H9 (cell line): Measurements from ENCODE around the gene ITK. TPM values are rescaled to one million over a fixed set of nuclear protein-coding genes. Genes with fewer than 3 reads are reported as not detected.

Experiments used
- DNase-seq: peaks from one replicate; pipeline ENCODE4 v3.0.0-alpha.2; 2017
- H2AFZ ChIP-seq: one replicate; pipeline ENCODE4 v1.6.1; 2013; ENCODE audit warnings: mild to moderate bottlenecking, low read length, control low read depth, moderate library complexity
- H2AK5ac ChIP-seq: 2 replicates; pipeline ENCODE4 v1.6.1; 2013; ENCODE audit warnings: low read length, control low read depth, mixed read lengths; ENCODE audit not compliant: insufficient read length
- H2BK120ac ChIP-seq: one replicate; pipeline ENCODE4 v1.6.1; 2013; ENCODE audit warnings: low read depth, mild to moderate bottlenecking, low read length, control low read depth, inconsistent platforms; ENCODE audit not compliant: poor library complexity, severe bottlenecking
- H2BK12ac ChIP-seq: 2 replicates; pipeline ENCODE4 v1.6.1; 2013; ENCODE audit warnings: low read length, control low read depth, mixed read lengths, low read depth; ENCODE audit not compliant: insufficient read length
- H2BK15ac ChIP-seq: 2 replicates; pipeline ENCODE4 v1.6.1; 2013; ENCODE audit warnings: low read depth, low read length, control low read depth
- H2BK20ac ChIP-seq: one replicate; pipeline ENCODE4 v1.6.1; 2013; ENCODE audit warnings: low read depth, mild to moderate bottlenecking, low read length, control low read depth, inconsistent platforms; ENCODE audit not compliant: poor library complexity, severe bottlenecking
- H2BK5ac ChIP-seq: 2 replicates; pipeline ENCODE4 v1.6.1; 2013; ENCODE audit warnings: low read length, control low read depth, mixed read lengths; ENCODE audit not compliant: insufficient read length
- H3K14ac ChIP-seq: 2 replicates; pipeline ENCODE4 v1.6.1; 2013; ENCODE audit warnings: low read length, control low read depth; ENCODE audit not compliant: insufficient read depth
- H3K18ac ChIP-seq: 2 replicates; pipeline ENCODE4 v1.6.1; 2013; ENCODE audit warnings: low read depth, mild to moderate bottlenecking, mixed read lengths, low read length, control low read depth; ENCODE audit not compliant: insufficient read length
- H3K23ac ChIP-seq: 2 replicates; pipeline ENCODE4 v1.6.1; 2013; ENCODE audit warnings: low read length, control low read depth, mixed read lengths, low read depth; ENCODE audit not compliant: insufficient read length
- H3K23me2 ChIP-seq: 2 replicates; pipeline ENCODE4 v1.6.1; 2013; ENCODE audit warnings: low read depth, mild to moderate bottlenecking, mixed read lengths, low read length, control low read depth; ENCODE audit not compliant: insufficient read length, poor library complexity, severe bottlenecking
- H3K27ac ChIP-seq: 2 replicates; pipeline ENCODE4 v1.5.1; 2013; ENCODE audit warnings: low read length, control low read depth, mixed read lengths, low read depth; ENCODE audit not compliant: insufficient read length
- H3K27me3 ChIP-seq: 2 replicates; pipeline ENCODE4 v1.6.1; 2013; ENCODE audit warnings: low read length, control low read depth, inconsistent platforms; ENCODE audit not compliant: insufficient read depth
- H3K4ac ChIP-seq: 2 replicates; pipeline ENCODE4 v1.6.1; 2013; ENCODE audit warnings: low read depth, mild to moderate bottlenecking, control low read depth, inconsistent platforms, low read length, moderate library complexity
- H3K4me1 ChIP-seq: 2 replicates; pipeline ENCODE4 v1.6.1; 2013; ENCODE audit warnings: low read length, control low read depth, inconsistent platforms; ENCODE audit not compliant: insufficient read depth
- H3K4me2 ChIP-seq: 2 replicates; pipeline ENCODE4 v1.6.1; 2013; ENCODE audit warnings: low read length, control low read depth, mixed read lengths; ENCODE audit not compliant: insufficient read length, insufficient read depth
- H3K56ac ChIP-seq: 2 replicates; pipeline ENCODE4 v1.6.1; 2013; ENCODE audit warnings: low read depth, mild to moderate bottlenecking, mixed read lengths, low read length, control low read depth; ENCODE audit not compliant: insufficient read length
- H3K79me1 ChIP-seq: 2 replicates; pipeline ENCODE4 v1.6.1; 2013; ENCODE audit warnings: low read depth, mild to moderate bottlenecking, moderate library complexity, low read length, control low read depth, inconsistent platforms; ENCODE audit not compliant: insufficient read depth, poor library complexity, severe bottlenecking
- H3K79me2 ChIP-seq: 2 replicates; pipeline ENCODE4 v1.6.1; 2013; ENCODE audit warnings: low read length, control low read depth, inconsistent platforms; ENCODE audit not compliant: insufficient read depth
- H3K9ac ChIP-seq: 2 replicates; pipeline ENCODE4 v1.6.1; 2013; ENCODE audit warnings: low read length, control low read depth, mixed read lengths; ENCODE audit not compliant: insufficient read length; ENCODE audit errors: extremely low read depth
- H3K9me3 ChIP-seq: one replicate; pipeline ENCODE4 v1.6.1; 2013; ENCODE audit warnings: low read depth, low read length, inconsistent platforms; ENCODE audit not compliant: control insufficient read depth
- H3T11ph ChIP-seq: one replicate; pipeline ENCODE4 v1.6.1; 2013; ENCODE audit warnings: mild to moderate bottlenecking, low read length, control low read depth, inconsistent platforms
- H4K20me1 ChIP-seq: one replicate; pipeline ENCODE4 v1.6.1; 2013; ENCODE audit not compliant: control insufficient read depth, insufficient read length, insufficient read depth
- H4K5ac ChIP-seq: 2 replicates; pipeline ENCODE4 v1.6.1; 2013; ENCODE audit warnings: low read depth, mild to moderate bottlenecking, mixed read lengths, low read length, control low read depth; ENCODE audit not compliant: insufficient read length
- H4K8ac ChIP-seq: replicated peaks from 2 replicates; pipeline ENCODE4 v1.6.1; 2013; ENCODE audit warnings: low read length, control low read depth, mixed read lengths, low read depth; ENCODE audit not compliant: insufficient read length
- H4K91ac ChIP-seq: 2 replicates; pipeline ENCODE4 v1.6.1; 2013; ENCODE audit warnings: low read depth, mild to moderate bottlenecking, moderate library complexity, mixed read lengths, low read length, control low read depth; ENCODE audit not compliant: insufficient read length
- H3K27ac Mint-ChIP-seq, 3 experiments: 2 replicates in 2 of 3; 3 replicates in 1 of 3; pipeline ENCODE4 v1.8.0; 2020 to 2021; ENCODE audit warnings: mixed read lengths in 3 of 3, mild to moderate bottlenecking in 1 of 3, moderate library complexity in 1 of 3
- H3K27me3 Mint-ChIP-seq: 2 replicates; pipeline ENCODE4 v1.8.0; 2021; ENCODE audit warnings: low read depth, mild to moderate bottlenecking, moderate library complexity, mixed read lengths
- H3K36me3 Mint-ChIP-seq, 3 experiments: 2 replicates in 2 of 3; 3 replicates in 1 of 3; pipeline ENCODE4 v1.8.0; 2020 to 2021; ENCODE audit warnings: low read depth in 3 of 3, mixed read lengths in 3 of 3; ENCODE audit not compliant: insufficient read depth in 1 of 3
- H3K4me1 Mint-ChIP-seq, 2 experiments: 2 replicates each; pipeline ENCODE4 v1.8.0; 2020; ENCODE audit warnings: mixed read lengths in 2 of 2
- H3K4me3 Mint-ChIP-seq, 2 experiments: 2 replicates in 1 of 2; 3 replicates in 1 of 2; pipeline ENCODE4 v1.8.0; 2020 to 2021; ENCODE audit warnings: mild to moderate bottlenecking in 2 of 2, mixed read lengths in 2 of 2, moderate library complexity in 1 of 2
- H3K9me3 Mint-ChIP-seq, 2 experiments: 2 replicates in 1 of 2; 3 replicates in 1 of 2; pipeline ENCODE4 v1.8.0; 2020; ENCODE audit warnings: mild to moderate bottlenecking in 2 of 2, mixed read lengths in 2 of 2, moderate library complexity in 1 of 2
- CTCF ChIP-seq: fragments of 200-600 bp; sonication (generic); conservative IDR thresholded peaks from 3 replicates; pipeline ENCODE4 v1.8.0; 2021; ENCODE audit warnings: antibody characterized with exemption, mild to moderate bottlenecking
- WGBS: extraction: QIAGEN DNeasy Blood & Tissue Kit; methylation state at CpG from one replicate; pipeline ENCODE4 v1.1.7; 2013; ENCODE audit warnings: missing lambda C conversion rate, low lambda C conversion rate, mixed read lengths; ENCODE audit not compliant: insufficient read length; ENCODE audit errors: extremely low coverage; 5-methylcytosine and 5-hydroxymethylcytosine counted together
- total RNA-seq: library from RNA; stranded (reverse); gene quantifications from 2 replicates; pipeline ENCODE4 v1.2.1, GENCODE V29; 2021

ITK gene
- total RNA-seq, 1 experiment from 2014 or later, result 0.22 TPM

- H3K27ac Mint-ChIP-seq, result no peak overlapping the region
- no peak overlapping the region for H2AFZ ChIP-seq
Observed at GRCh38 chr5:157290981-157291711, 110.5 kb downstream of the ITK start.

More at GRCh38 chr5:157290981-157291711, 110.5 kb downstream of the ITK start:
- Mint-ChIP-seq H3K4me1 (peaks cover 2 to 6% of the 10 kb centered on the region in 2 experiments; a peak in 3 of 4 replicates), H3K27me3 (no peaks in the 10 kb centered on the region), H3K4me3 (no peak overlapping the region), H3K9me3 (no peaks in the 10 kb centered on the region), H3K36me3 (peaks cover 3 to 41% (median 20%) of the 10 kb centered on the region in 3 experiments; a peak in 6 of 7 replicates)
- Histone ChIP-seq H2BK5ac (no peak overlapping the region), H2BK15ac (no peak overlapping the region), H3K27me3 (no peaks in the 10 kb centered on the region), H3K18ac (no peak overlapping the region), H3K4ac (no peak overlapping the region), H4K20me1 (no peaks in the 10 kb centered on the region), H3K14ac (no peak overlapping the region), H3K56ac (no peak overlapping the region), H3K23me2 (no peaks in the 10 kb centered on the region), H4K91ac (no peak overlapping the region), H2AK5ac (no peak overlapping the region), H4K8ac (no peak overlapping the region), H3K9me3 (no peaks in the 10 kb centered on the region), H3T11ph (no peak overlapping the region), H3K23ac (no peak overlapping the region), H3K79me1 (no peaks in the 10 kb centered on the region), H4K5ac (no peak overlapping the region), H2BK120ac (no peak overlapping the region), H3K79me2 (no peaks in the 10 kb centered on the region), H2BK12ac (no peak overlapping the region), H3K27ac (no peak overlapping the region), H3K4me2 (no peak overlapping the region), H3K9ac (no peak overlapping the region), H3K4me1 (no peaks in the 10 kb centered on the region), H2BK20ac (no peak overlapping the region)
- no peak for TF ChIP-seq CTCF
- no peak for DNase-seq
- WGBS, result no CpG with 5 or more reads among the region's 10 CpGs
